GM21360 (cell line): Measurements from ENCODE around the gene GSK3A.

Source experiments
- ATAC-seq: cut with Tn5 transposase; IDR thresholded peaks from one replicate; pipeline ENCODE4 v1.9.1; 2021; ENCODE audit warnings: mild to moderate bottlenecking, moderate library complexity; ENCODE audit not compliant: unreplicated experiment

Gene GSK3A

GRCh38 chr19:42229301-42229854 is 13.0 kb downstream of the GSK3A start:
- no peak for ATAC-seq

- no peak for ATAC-seq
Observed at GRCh38 chr19:42228641-42229040, 13.8 kb downstream of the GSK3A start.

- ATAC-seq, result no peak
Observed at GRCh38 chr19:42226886-42227285, 15.5 kb downstream of the GSK3A start.

GRCh38 chr19:42225718-42226292 is 16.6 kb downstream of the GSK3A start:
- no peak for ATAC-seq

- no peak for ATAC-seq
Observed at GRCh38 chr19:42224940-42225717, 17.3 kb downstream of the GSK3A start.

GRCh38 chr19:42220751-42221097 is 21.7 kb downstream of the GSK3A start:
- no peak for ATAC-seq

GRCh38 chr19:42219812-42220750 is 22.3 kb downstream of the GSK3A start, which contains the start of gene ZNF526:
ZNF526 (plus strand) TSS chr19:42220312; CDS start chr19:42224404, 4,092 bp downstream.
- peak; percentile 60 for ATAC-seq

- peak; percentile 65 for ATAC-seq
Observed at GRCh38 chr19:42217520-42218437, 24.6 kb downstream of the GSK3A start, which contains the start of gene DEDD2. DEDD2 (minus strand) TSS chr19:42217677; CDS start chr19:42217007, 670 bp downstream.

GRCh38 chr19:42216653-42217519 is 25.5 kb downstream of the GSK3A start:
- peak; percentile 17 for ATAC-seq

- no peak for ATAC-seq
Observed at GRCh38 chr19:42214810-42215485, 27.5 kb downstream of the GSK3A start.

GRCh38 chr19:42212886-42213285 is 29.5 kb downstream of the GSK3A start:
- no peak for ATAC-seq

- no peak for ATAC-seq
Observed at GRCh38 chr19:42208612-42209011, 33.8 kb downstream of the GSK3A start.

- ATAC-seq, result no peak
Observed at GRCh38 chr19:42207767-42208271, 34.6 kb downstream of the GSK3A start.

- no peak for ATAC-seq
Observed at GRCh38 chr19:42206871-42207755, 35.3 kb downstream of the GSK3A start.

- no peak for ATAC-seq
Observed at GRCh38 chr19:42204664-42205063, 37.7 kb downstream of the GSK3A start.

GRCh38 chr19:42203700-42204099 is 38.7 kb downstream of the GSK3A start:
- no peak for ATAC-seq

- ATAC-seq, result no peak
Observed at GRCh38 chr19:42202290-42202880, 40.0 kb downstream of the GSK3A start.
